ENCODE measurements around the gene RBMS3.

DNA sequence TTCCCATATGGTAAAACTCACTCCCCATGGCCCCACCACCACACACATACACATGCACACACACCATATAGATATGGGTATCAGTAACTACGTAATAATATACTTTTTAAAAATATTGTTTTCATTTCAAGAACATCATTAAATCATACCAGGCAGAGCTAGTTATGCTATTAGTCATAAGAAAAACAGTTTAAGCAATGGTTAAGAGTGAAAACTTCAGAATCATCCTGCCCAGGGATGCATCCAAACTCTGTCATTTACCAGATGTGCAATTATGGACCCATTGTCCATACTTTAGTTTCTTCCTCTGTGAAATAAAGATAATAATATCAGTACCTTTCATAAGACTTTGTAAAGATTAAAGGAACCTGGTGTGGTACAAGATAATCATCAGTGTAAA is 608.3 kb downstream of the RBMS3 start:
- no peak for TF ChIP-seq CTCF (IDR thresholded peaks at IDR 0.05)
- no peak for TF ChIP-seq EP300 (IDR thresholded peaks at IDR 0.05)
